ENCODE results near the gene TVP23C.

GRCh38 chr17:15509095-15509494 is 54.2 kb downstream of the TVP23C start:
- TF ChIP-seq POLR2A (IDR thresholded peaks at IDR 0.05; ENCODE audit: low read depth, low read length) (no peak), CTCF (IDR thresholded peaks at IDR 0.05; ENCODE audit: extremely low read depth in 1 of 2, insufficient read depth in 1 of 2, low read depth in 1 of 2, low read length in 2 of 2) (no peak)

All from endothelial cell of umbilical vein (primary cell).